ENCODE results near the gene TSPAN9. TPM values are rescaled to one million over a fixed set of nuclear protein-coding genes. Genes with fewer than 3 reads are reported as not detected.

The TSPAN9 gene
- total and polyA plus RNA-seq, 10 of the 15 experiments (the other 5 are each of a cell fraction or from before 2014, with no cell fraction given): 0.03 to 1.0 (median 0.12) TPM; not detected in 5

DNA sequence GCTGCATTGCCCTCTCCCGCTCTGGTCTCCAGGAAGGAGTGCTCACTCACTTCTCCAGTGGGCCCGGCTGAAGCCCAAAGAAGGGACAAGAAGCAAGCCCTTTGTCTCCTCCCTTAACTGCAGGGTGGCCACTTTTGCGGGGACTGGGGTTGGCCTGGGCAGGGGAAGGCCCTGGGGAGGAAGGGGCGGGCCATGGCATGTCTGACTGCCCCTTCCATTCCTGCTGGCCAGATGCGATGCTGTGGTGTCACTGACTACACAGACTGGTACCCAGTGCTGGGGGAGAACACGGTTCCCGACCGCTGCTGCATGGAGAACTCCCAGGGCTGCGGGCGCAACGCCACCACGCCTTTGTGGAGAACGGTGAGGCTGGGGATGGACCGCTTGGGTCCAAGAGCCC is 203.8 kb downstream of the TSPAN9 start:
- in situ Hi-C loops (cut with MboI): no loop called here
- ChIA-PET SMC1A (ENCODE audit: uncharacterized antibody, unreplicated experiment) (no interaction called here), CTCF (no interaction called here), POLR2A (no interaction called here), RAD21 (ENCODE audit: unreplicated experiment) (no interaction called here)
- H3K9ac ChIP-seq (ENCODE audit: control insufficient read depth, insufficient read depth, low read length): no peak overlapping the region
- intact Hi-C loops (cut with micrococcal nuclease; ENCODE audit: unreplicated experiment): no loop called here
- H3K27ac ChIP-seq (ENCODE audit: control insufficient read depth, insufficient read depth): no peak overlapping the region
- H3K36me3 ChIP-seq (ENCODE audit: control insufficient read depth in 2 of 2, insufficient read depth in 2 of 2, low read length in 1 of 2): no peaks in the 10 kb centered on the region
- no peak for DNase-seq (ENCODE audit: low read depth, low spot score)
- BruUV-seq (replicated peaks): no TSS peak
- no peaks in the 10 kb centered on the region for H3K4me1 ChIP-seq (ENCODE audit: control insufficient read depth, insufficient read depth, low read length)
- H2AFZ ChIP-seq (ENCODE audit: control insufficient read depth, low read depth, low read length): no peak overlapping the region
- FAIRE-seq: no peak
- H3K9me3 ChIP-seq (replicated peaks; ENCODE audit: control insufficient read depth, insufficient read depth, low read length): no peaks in the 10 kb centered on the region
- TF ChIP-seq STAT1 (conservative IDR thresholded peaks at IDR 0.05) (no peak), WRNIP1 (IDR thresholded peaks at IDR 0.05; ENCODE audit: borderline replicate concordance, low read depth, low read length) (no peak), CREM (IDR thresholded peaks at IDR 0.05; ENCODE audit: low read depth) (no peak), TCF3 (IDR thresholded peaks at IDR 0.05; ENCODE audit: borderline replicate concordance, insufficient read depth, low read depth, low read length) (no peak), HCFC1 (IDR thresholded peaks at IDR 0.05; ENCODE audit: low read length) (no peak)
- peaks cover 0 to under 1% of the 10 kb centered on the region in 2 experiments; a peak in 1 of 4 replicates for H3K27me3 ChIP-seq (replicated peaks in 1 of 2; ENCODE audit: control insufficient read depth in 2 of 2, insufficient read depth in 2 of 2, low read length in 1 of 2)
- H3K4me3 ChIP-seq: no peak overlapping the region
- 57% methylated on average over 12 of the region's 14 CpGs for WGBS (ENCODE audit: insufficient coverage, insufficient replicate concordance, low lambda C conversion rate, missing lambda C conversion rate)
- no peak for ATAC-seq
- no peak overlapping the region for H3K4me2 ChIP-seq (ENCODE audit: control insufficient read depth, insufficient read depth)
- no peaks in the 10 kb centered on the region for H3K79me2 ChIP-seq (ENCODE audit: control insufficient read depth, insufficient read depth, low read length)
- H4K20me1 ChIP-seq (ENCODE audit: control insufficient read depth, insufficient read depth): no peaks in the 10 kb centered on the region

DNA sequence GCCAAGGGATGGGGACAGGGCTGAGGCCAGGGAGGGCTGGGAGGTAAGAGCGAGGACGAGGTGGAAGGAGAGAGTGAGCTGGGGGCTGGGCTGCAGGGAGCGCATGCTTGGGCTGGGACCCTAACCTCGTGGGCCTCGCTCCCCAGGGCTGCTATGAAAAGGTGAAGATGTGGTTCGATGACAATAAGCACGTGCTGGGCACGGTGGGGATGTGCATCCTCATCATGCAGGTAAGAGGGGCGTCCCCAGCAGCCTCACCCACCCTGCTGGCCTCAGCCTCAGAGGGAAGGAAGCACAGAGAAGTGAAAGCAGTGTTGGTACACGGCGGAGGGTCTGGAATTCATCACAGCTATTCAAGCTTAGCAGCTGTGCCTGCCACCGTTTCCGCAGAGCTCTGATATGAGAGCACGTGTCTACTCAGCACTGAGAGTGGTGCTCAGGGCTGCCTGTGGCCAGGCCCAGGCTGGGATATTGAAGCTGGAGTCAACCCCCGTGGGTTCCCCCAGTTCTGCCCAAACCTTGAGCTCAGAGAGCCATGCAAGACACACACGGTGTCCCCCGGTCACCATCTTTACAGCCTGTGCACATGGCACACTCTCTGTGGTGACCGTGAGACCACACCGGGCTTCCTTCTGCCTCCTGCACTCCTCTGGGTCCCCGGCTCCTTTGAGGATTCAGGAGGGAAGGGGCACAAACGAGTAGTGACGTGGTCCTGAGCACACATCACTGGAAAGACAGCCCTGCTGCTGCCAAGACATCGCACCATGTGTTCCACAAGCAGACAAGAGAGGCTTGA is 204.6 kb downstream of the TSPAN9 start:
- TF ChIP-seq ZNF622 (IDR thresholded peaks at IDR 0.05): no peak
- ChIA-PET RAD21 (ENCODE audit: unreplicated experiment) (no interaction called here), CTCF (no interaction called here), SMC1A (ENCODE audit: uncharacterized antibody, unreplicated experiment) (no interaction called here), POLR2A (no interaction called here)
- Histone ChIP-seq H2AFZ (ENCODE audit: control insufficient read depth, low read depth, low read length) (no peak overlapping the region), H4K20me1 (ENCODE audit: control insufficient read depth, insufficient read depth) (no peaks in the 10 kb centered on the region), H3K9ac (ENCODE audit: control insufficient read depth, insufficient read depth, low read length) (no peak overlapping the region), H3K4me1 (ENCODE audit: control insufficient read depth, insufficient read depth, low read length) (no peaks in the 10 kb centered on the region), H3K79me2 (ENCODE audit: control insufficient read depth, insufficient read depth, low read length) (no peaks in the 10 kb centered on the region), H3K36me3 (ENCODE audit: control insufficient read depth in 2 of 2, insufficient read depth in 2 of 2, low read length in 1 of 2) (no peaks in the 10 kb centered on the region), H3K27ac (ENCODE audit: control insufficient read depth, insufficient read depth) (no peak overlapping the region), H3K4me3 (no peak overlapping the region), H3K27me3 (replicated peaks in 1 of 2; ENCODE audit: control insufficient read depth in 2 of 2, insufficient read depth in 2 of 2, low read length in 1 of 2) (peaks cover 0 to 2% of the 10 kb centered on the region in 2 experiments; a peak in 1 of 4 replicates), H3K9me3 (replicated peaks; ENCODE audit: control insufficient read depth, insufficient read depth, low read length) (no peaks in the 10 kb centered on the region), H3K4me2 (ENCODE audit: control insufficient read depth, insufficient read depth) (no peak overlapping the region)
- BruUV-seq (replicated peaks): no TSS peak
- WGBS (ENCODE audit: insufficient coverage, insufficient replicate concordance, low lambda C conversion rate, missing lambda C conversion rate): 19% methylated on average over 23 of the region's 23 CpGs
- intact Hi-C loops (cut with micrococcal nuclease; ENCODE audit: unreplicated experiment) (no loop called here), in situ Hi-C loops (cut with MboI) (no loop called here)
- ATAC-seq (peak; percentile 33; the same call in 1 of the 3 replicates), FAIRE-seq (no peak), DNase-seq (ENCODE audit: low read depth, low spot score) (no peak)
